ENCODE results near the gene OSBPL7.

GRCh38 chr17:47839071-47839470, 17.5 kb upstream of the OSBPL7 start:
- no peak for TF ChIP-seq POLR2A (IDR thresholded peaks at IDR 0.05; ENCODE audit: low read depth, low read length)
- TF ChIP-seq CTCF (conservative IDR thresholded peaks at IDR 0.05; ENCODE audit: low read depth, low read length): no peak
- TF ChIP-seq CEBPB (IDR thresholded peaks at IDR 0.05; ENCODE audit: low read depth, low read length): no peak
- TF ChIP-seq MXI1 (IDR thresholded peaks at IDR 0.05; ENCODE audit: borderline replicate concordance, low read depth, low read length): no peak
- TF ChIP-seq, protein P1, sequence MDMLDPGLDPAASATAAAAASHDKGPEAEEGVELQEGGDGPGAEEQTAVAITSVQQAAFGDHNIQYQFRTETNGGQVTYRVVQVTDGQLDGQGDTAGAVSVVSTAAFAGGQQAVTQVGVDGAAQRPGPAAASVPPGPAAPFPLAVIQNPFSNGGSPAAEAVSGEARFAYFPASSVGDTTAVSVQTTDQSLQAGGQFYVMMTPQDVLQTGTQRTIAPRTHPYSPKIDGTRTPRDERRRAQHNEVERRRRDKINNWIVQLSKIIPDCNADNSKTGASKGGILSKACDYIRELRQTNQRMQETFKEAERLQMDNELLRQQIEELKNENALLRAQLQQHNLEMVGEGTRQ (IDR thresholded peaks at IDR 0.05; ENCODE audit: low read depth, low read length): no peak
- TF ChIP-seq CHD1 (IDR thresholded peaks at IDR 0.05; ENCODE audit: low read depth, low read length): no peak
- no peak for TF ChIP-seq BHLHE40 (IDR thresholded peaks at IDR 0.05; ENCODE audit: low read depth, low read length)
- no peak for TF ChIP-seq RAD21 (IDR thresholded peaks at IDR 0.05; ENCODE audit: low read length)
- no peak for TF ChIP-seq ELK1 (IDR thresholded peaks at IDR 0.05; ENCODE audit: borderline replicate concordance, low read depth, low read length)
- no peak for TF ChIP-seq MAZ (IDR thresholded peaks at IDR 0.05; ENCODE audit: borderline replicate concordance, low read depth, low read length)
- no peak for TF ChIP-seq SMC3 (IDR thresholded peaks at IDR 0.05; ENCODE audit: low read depth, low read length)
- no peak for TF ChIP-seq FOS (IDR thresholded peaks at IDR 0.05; ENCODE audit: low read depth, low read length)
- TF ChIP-seq RFX5 (IDR thresholded peaks at IDR 0.05; ENCODE audit: low read depth, low read length): no peak

Measured in IMR-90 (cell line).